Spleen (tissue), 11 donors: ENCODE results near the gene ACR. TPM values are rescaled to one million over a fixed set of nuclear protein-coding genes. Genes with fewer than 3 reads are reported as not detected.

Experiments used
- DNase-seq: peaks from one replicate; pipeline ENCODE4 v3.0.0-alpha.2; 2020
- H3K27ac ChIP-seq, 8 donors: fragments of 200-600 bp; sonication (generic) in 7 of 8; 1 replicate in 4 of 8; 2 replicates in 4 of 8; pipeline versions ENCODE4 v1.5.0 to v1.8.0; 2016 to 2021; ENCODE audit warnings: inconsistent platforms in 4 of 8, mild to moderate bottlenecking in 4 of 8, moderate library complexity in 1 of 8
- H3K27me3 ChIP-seq, 7 donors: fragments of 200-600 bp; sonication (generic) in 6 of 7; replicated peaks in 1 of 7; 1 replicate in 4 of 7; 2 replicates in 3 of 7; pipeline versions ENCODE4 v1.5.0 to v1.8.0; 2016 to 2021; ENCODE audit warnings: inconsistent platforms in 3 of 7, mild to moderate bottlenecking in 1 of 7
- H3K36me3 ChIP-seq, 6 donors: fragments of 200-600 bp; sonication (generic) in 5 of 6; 1 replicate in 4 of 6; 2 replicates in 2 of 6; pipeline versions ENCODE4 v1.5.0 to v1.8.0; 2016 to 2021; ENCODE audit warnings: inconsistent platforms in 2 of 6
- H3K4me1 ChIP-seq, 6 donors: fragments of 200-600 bp; sonication (generic) in 5 of 6; 1 replicate in 3 of 6; 2 replicates in 3 of 6; pipeline versions ENCODE4 v1.5.0 to v1.8.0; 2016 to 2021; ENCODE audit warnings: inconsistent platforms in 3 of 6
- H3K4me3 ChIP-seq, 8 donors: fragments of 200-600 bp; sonication (generic) in 7 of 8; 1 replicate in 4 of 8; 2 replicates in 4 of 8; pipeline versions ENCODE4 v1.5.0 to v1.8.0; 2016 to 2021; ENCODE audit warnings: inconsistent platforms in 4 of 8, mild to moderate bottlenecking in 4 of 8, moderate library complexity in 2 of 8
- H3K9me3 ChIP-seq, 8 donors: fragments of 200-600 bp; sonication (generic) in 7 of 8; 1 replicate in 4 of 8; 2 replicates in 4 of 8; pipeline versions ENCODE4 v1.5.0 to v1.8.0; 2016 to 2021; ENCODE audit warnings: inconsistent platforms in 4 of 8
- POLR2A ChIP-seq, 3 donors: fragments of 450-650 bp; IDR thresholded peaks; one replicate each; pipeline ENCODE4 v1.5.1; 2017; ENCODE audit warnings: antibody characterized with exemption in 3 of 3, mild to moderate bottlenecking in 1 of 3
- POLR2AphosphoS5 ChIP-seq, 3 donors: sonication (generic); formaldehyde crosslinking; IDR thresholded peaks; one replicate each; pipeline ENCODE4 v1.5.1; 2017; ENCODE audit warnings: antibody characterized with exemption in 3 of 3
- WGBS, 5 donors: extraction: QIAGEN DNeasy Blood & Tissue Kit in 3 of 5; methylation state at CpG; one replicate each; pipeline versions ENCODE4 v1.1.5 to v1.1.7; 2013 to 2018; 5-methylcytosine and 5-hydroxymethylcytosine counted together
- intact Hi-C: fragments of 100-400 bp; cut with DNase I; formaldehyde crosslinking; loops from one replicate; pipeline ENCODE4 v1.15.0; 2023; ENCODE audit warnings: low total_unique reads
- polyA plus RNA-seq, 3 donors: library from polyadenylated mRNA; stranded (reverse); fragments of 200-250 nt; gene quantifications; one replicate each; pipeline ENCODE4 v1.2.1, GENCODE V29; 2013
- total RNA-seq, 7 donors: library from RNA; depleted of rRNA in 3 of 7; stranded (reverse); fragments of >200 nt in 3 of 7; fragmentation: NEBNext Ultra II Directional in 4 of 7; extraction: Animal tissue kit (Norgen Biotek cat#: 25700) in 4 of 7; gene quantifications; one replicate each; pipeline versions ENCODE4 v1.1.0 to v1.2.1, GENCODE V29; 2016 to 2021
- TF ChIP-seq, protein P1 (sequence below), 11 experiments: fragments of 200-600 bp in 7 of 11; fragments of 450-650 bp in 4 of 11; sonication (generic) in 4 of 11; IDR thresholded peaks in 8 of 11; conservative IDR thresholded peaks in 3 of 11; 1 replicate in 7 of 11; 2 replicates in 4 of 11; pipeline versions ENCODE4 v1.4.0 to v1.8.0; 2016 to 2021; ENCODE audit warnings: antibody characterized with exemption in 11 of 11, inconsistent platforms in 4 of 11, mild to moderate bottlenecking in 1 of 11
- donor health status: healthy with polysubstance abuse.
- donor health status: DM: no; HTN: no; CAD: no; lungs with moderate emphysema.
- donor health status: DM: no; HTN: no; CAD: no.
- donor health status: Bipolar disorder and iron deficiency.
- donor health status: healthy.
- donor health status: DM: no; HTN: no; CAD: no.
- donor health status: DM: yes; HTN: yes; CAD: no.

ACR gene
- total and polyA plus RNA-seq, 10 donors, result 0.21 to 12.5 (median 1.7) TPM

DNA sequence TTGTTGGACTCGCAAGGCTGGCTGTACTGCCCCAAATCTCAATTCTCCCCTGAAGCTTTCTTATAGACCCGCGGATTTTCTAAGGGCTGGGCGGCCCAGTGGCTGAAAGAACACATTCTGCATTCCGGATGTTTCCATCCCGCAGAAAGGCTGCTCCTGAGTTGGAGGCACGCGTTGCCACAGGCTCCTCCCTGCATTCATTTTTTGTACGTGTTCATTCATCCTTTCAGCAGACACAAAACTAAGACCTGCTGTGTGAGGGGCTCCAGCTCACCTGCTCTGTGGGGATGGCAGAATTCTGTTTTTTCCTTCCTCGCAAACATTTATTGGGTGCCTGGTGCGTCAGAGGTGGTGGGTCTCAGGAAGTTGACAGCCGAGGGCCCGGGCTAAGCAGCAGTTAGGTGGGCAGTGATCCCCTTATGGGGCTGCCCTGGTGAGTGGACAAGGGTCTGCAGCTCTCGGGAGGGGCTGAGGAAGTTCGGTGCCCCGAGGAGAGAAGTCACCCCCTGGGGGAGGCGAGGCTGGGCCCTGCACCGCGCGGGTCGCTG lies 41.7 kb upstream of the ACR start:
- WGBS, 5 donors, result 63 to 81% (median 70%) methylated on average over 13 to 21 of the region's 21 CpGs
- peak; percentile 54 for DNase-seq
- peak overlapping the region in 5 of 8 donors; percentile 9 to 56 (median 33) for H3K27ac ChIP-seq
- peak overlapping the region in 2 of 8 donors; percentile 37 to 57 for H3K4me3 ChIP-seq
- peaks cover 0 to 63% (median 0%) of the 10 kb centered on the region in 6 donors for H3K36me3 ChIP-seq
- H3K4me1 ChIP-seq, result peaks cover 0 to 96% (median 59%) of the 10 kb centered on the region in 6 donors
- H3K9me3 ChIP-seq, result peaks cover 0 to 4% (median 0%) of the 10 kb centered on the region in 8 donors
- TF ChIP-seq POLR2A (IDR thresholded peaks at IDR 0.05), result no peak
- TF ChIP-seq, protein P1, sequence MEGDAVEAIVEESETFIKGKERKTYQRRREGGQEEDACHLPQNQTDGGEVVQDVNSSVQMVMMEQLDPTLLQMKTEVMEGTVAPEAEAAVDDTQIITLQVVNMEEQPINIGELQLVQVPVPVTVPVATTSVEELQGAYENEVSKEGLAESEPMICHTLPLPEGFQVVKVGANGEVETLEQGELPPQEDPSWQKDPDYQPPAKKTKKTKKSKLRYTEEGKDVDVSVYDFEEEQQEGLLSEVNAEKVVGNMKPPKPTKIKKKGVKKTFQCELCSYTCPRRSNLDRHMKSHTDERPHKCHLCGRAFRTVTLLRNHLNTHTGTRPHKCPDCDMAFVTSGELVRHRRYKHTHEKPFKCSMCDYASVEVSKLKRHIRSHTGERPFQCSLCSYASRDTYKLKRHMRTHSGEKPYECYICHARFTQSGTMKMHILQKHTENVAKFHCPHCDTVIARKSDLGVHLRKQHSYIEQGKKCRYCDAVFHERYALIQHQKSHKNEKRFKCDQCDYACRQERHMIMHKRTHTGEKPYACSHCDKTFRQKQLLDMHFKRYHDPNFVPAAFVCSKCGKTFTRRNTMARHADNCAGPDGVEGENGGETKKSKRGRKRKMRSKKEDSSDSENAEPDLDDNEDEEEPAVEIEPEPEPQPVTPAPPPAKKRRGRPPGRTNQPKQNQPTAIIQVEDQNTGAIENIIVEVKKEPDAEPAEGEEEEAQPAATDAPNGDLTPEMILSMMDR (IDR thresholded peaks at IDR 0.05 in 8 of 11, conservative IDR thresholded peaks at IDR 0.05 in 3 of 11), result peak in 2 of 11 experiments; percentile 16 to 32
- intact Hi-C loops, result no loop called here
- H3K27me3 ChIP-seq, result no peaks in the 10 kb centered on the region

DNA sequence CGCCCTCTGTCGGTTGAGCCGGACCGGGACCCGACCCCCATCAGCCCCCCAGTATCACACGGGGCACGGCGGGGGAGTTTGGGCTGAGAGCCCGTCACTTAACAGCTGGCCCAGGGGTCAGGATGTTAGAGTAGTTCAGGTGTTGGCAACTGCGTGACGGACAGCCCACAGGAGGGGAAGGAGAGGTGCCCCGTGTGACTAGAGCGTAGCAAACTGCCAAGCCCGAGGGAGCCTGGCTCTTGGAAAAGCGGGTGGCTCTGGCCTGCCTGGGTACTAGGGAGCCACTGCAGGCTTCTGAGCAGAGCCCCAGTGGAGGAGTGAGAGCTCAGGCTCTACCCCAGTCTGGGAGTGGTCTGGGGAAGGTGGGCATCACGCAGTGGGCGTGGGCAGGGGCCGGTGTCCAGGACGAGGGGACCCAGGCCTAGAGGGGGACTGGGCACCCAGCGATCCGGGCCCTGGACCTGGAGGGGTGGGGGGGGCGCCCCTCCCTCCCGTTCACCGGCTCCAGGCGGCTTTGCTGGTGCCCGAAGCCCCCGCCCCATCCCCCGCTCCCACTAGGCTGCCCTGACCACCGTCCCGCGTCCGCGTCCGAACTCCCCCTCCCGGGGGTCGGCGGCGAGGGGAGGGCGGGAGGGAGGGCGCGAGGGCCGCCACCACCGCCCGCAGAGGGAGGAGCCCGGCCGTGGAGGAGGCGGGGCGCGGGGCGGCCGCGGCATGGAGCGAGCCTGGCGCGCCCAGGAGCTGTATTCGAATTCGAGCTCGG lies 41.0 kb upstream of the ACR start:
- H3K27ac ChIP-seq, result peak overlapping the region in 5 of 8 donors; percentile 9 to 56 (median 33)
- H3K27me3 ChIP-seq, result no peaks in the 10 kb centered on the region
- peak overlapping the region in 5 of 8 donors; percentile 1 to 57 (median 16) for H3K4me3 ChIP-seq
- peak; percentile 70 for DNase-seq
- no peaks in the 10 kb centered on the region for H3K9me3 ChIP-seq
- peaks cover 0 to 63% (median 0%) of the 10 kb centered on the region in 6 donors for H3K36me3 ChIP-seq
- intact Hi-C loops, result no loop called here
- H3K4me1 ChIP-seq, result peaks cover 0 to 96% (median 56%) of the 10 kb centered on the region in 6 donors
- WGBS, 5 donors, result 54 to 93% (median 70%) methylated on average over 23 to 57 of the region's 58 CpGs
- peak in 2 of 3 donors; percentile 26 to 56 for TF ChIP-seq POLR2AphosphoS5 (IDR thresholded peaks at IDR 0.05)
- no peak for TF ChIP-seq POLR2A (IDR thresholded peaks at IDR 0.05)
- TF ChIP-seq, protein P1 (IDR thresholded peaks at IDR 0.05 in 8 of 11, conservative IDR thresholded peaks at IDR 0.05 in 3 of 11), result peak in 1 of 11 experiments; percentile 34

DNA sequence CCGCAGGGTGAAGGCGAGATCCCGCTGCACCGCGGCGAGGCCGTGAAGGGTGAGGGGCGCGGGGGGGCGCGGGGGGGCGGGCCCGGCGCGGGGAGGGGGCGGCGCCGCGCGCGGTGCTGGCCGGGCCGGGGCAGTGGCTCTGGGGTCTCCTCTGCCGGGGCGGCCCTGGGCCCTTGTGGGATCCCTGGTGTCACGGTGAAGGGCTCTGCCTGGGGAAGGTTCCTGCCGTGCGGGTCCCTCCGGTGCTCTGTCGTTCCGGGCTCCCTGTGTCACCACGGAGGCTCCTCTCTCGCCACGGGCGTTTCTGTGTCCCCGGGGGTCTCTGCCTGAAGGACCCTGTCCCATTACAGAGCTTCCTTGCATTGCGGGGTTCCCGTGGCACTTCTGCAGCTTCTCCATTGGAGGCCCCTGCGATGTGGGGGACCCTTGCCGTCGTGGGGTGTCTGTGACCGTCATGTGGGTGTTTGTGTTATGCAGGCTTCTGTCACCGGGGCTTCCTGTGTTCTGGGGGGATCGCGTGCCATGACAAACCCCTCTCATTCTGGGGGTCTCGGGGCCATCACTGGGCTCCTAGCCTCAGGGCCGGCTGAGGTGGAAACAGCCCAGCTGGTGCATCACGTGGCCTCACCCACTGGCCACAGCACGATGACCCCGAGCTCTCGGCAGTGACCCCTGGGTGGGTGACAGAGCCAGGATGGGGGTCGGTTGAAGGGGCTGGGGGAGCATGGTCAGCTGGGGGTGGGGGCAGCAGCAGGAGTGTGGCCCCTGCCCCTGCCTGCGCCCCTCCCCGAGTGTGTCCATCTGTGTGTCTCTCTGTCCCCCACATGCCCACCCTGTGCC lies 40.1 kb upstream of the ACR start:
- Histone ChIP-seq H3K9me3 (no peaks in the 10 kb centered on the region), H3K27me3 (no peaks in the 10 kb centered on the region), H3K36me3 (peaks cover 0 to 59% (median 0%) of the 10 kb centered on the region in 6 donors), H3K4me1 (peaks cover 3 to 96% (median 54%) of the 10 kb centered on the region in 6 donors), H3K4me3 (peak overlapping the region in 1 of 8 donors; percentile 57), H3K27ac (peak overlapping the region in 4 of 8 donors; percentile 21 to 60 (median 39))
- DNase-seq, result peak; percentile 61
- intact Hi-C loops, result no loop called here
- 62 to 78% (median 76%) methylated on average over 28 to 54 of the region's 54 CpGs for WGBS, 5 donors
- no peak for TF ChIP-seq POLR2A (IDR thresholded peaks at IDR 0.05)
- TF ChIP-seq, protein P1 (IDR thresholded peaks at IDR 0.05 in 8 of 11, conservative IDR thresholded peaks at IDR 0.05 in 3 of 11), result no peak
- TF ChIP-seq POLR2AphosphoS5 (IDR thresholded peaks at IDR 0.05), result no peak
